AG09309 (cell line): ENCODE results near the gene RGS5.

Experiments used
- DNase-seq: peaks from one replicate; pipeline ENCODE4 v3.0.0-alpha.2; 2010; ENCODE audit warnings: low read depth
- H3K4me3 ChIP-seq: 2 replicates; pipeline ENCODE4 v1.5.1; 2011; ENCODE audit warnings: mild to moderate bottlenecking, low read depth, low read length, moderate library complexity; ENCODE audit not compliant: control insufficient read depth
- TF ChIP-seq, protein P1 (sequence below): IDR thresholded peaks from 2 replicates; pipeline ENCODE4 v1.5.1; 2011; ENCODE audit warnings: mild to moderate bottlenecking, low read depth, low read length, inconsistent platforms; ENCODE audit not compliant: insufficient read depth, control insufficient read depth; ENCODE audit errors: missing control alignments

RGS5 gene

GRCh38 chr1:163187849-163188248, 14.9 kb downstream of the RGS5 start:
- no peak for DNase-seq
- no peak overlapping the region for H3K4me3 ChIP-seq
- TF ChIP-seq, protein P1, sequence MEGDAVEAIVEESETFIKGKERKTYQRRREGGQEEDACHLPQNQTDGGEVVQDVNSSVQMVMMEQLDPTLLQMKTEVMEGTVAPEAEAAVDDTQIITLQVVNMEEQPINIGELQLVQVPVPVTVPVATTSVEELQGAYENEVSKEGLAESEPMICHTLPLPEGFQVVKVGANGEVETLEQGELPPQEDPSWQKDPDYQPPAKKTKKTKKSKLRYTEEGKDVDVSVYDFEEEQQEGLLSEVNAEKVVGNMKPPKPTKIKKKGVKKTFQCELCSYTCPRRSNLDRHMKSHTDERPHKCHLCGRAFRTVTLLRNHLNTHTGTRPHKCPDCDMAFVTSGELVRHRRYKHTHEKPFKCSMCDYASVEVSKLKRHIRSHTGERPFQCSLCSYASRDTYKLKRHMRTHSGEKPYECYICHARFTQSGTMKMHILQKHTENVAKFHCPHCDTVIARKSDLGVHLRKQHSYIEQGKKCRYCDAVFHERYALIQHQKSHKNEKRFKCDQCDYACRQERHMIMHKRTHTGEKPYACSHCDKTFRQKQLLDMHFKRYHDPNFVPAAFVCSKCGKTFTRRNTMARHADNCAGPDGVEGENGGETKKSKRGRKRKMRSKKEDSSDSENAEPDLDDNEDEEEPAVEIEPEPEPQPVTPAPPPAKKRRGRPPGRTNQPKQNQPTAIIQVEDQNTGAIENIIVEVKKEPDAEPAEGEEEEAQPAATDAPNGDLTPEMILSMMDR, result no peak

DNA sequence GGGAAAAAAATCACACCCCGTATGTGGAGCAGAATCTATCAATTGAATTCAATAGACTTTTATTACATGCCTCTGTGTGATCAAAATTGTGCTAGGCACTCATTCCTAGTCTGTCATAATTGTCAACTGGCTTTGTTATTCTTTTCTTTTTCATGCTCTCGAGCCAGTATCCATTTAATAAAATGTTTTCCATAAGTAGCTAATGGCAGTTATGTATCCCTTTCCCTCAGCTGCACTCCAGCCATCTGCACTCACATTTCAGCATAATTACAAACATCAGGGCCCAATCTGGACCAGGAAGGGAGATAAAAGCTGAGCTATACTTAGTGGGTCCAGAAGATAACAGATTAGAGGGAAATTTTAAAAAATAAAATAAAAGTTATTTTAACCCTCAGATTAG, 15.9 kb downstream of the RGS5 start:
- TF ChIP-seq, protein P1, result no peak
- H3K4me3 ChIP-seq, result no peak overlapping the region
- no peak for DNase-seq

- H3K4me3 ChIP-seq, result no peak overlapping the region
- TF ChIP-seq, protein P1, result no peak
- no peak for DNase-seq
These were observed 20.3 kb downstream of the RGS5 start for GRCh38 chr1:163182330-163182949.

DNA sequence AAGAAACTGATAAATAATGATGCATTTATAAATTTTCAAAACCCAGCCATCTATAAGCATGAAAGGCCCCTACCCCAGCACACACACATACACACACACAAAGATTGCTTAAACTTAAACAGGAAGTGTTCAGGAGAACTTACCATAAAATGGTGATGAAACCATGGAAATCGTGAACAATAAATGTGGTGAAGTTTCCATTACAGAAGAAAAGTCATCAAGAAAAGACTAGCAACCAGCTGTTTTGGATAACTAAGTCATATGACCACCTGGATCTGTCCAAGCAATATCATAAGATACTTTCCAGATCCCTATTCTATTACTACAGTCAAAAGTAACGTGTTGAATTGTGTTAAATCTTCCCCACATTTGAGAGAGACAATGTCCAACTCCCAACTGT, 24.1 kb downstream of the RGS5 start:
- no peak for DNase-seq
- TF ChIP-seq, protein P1, result no peak
- no peak overlapping the region for H3K4me3 ChIP-seq

DNA sequence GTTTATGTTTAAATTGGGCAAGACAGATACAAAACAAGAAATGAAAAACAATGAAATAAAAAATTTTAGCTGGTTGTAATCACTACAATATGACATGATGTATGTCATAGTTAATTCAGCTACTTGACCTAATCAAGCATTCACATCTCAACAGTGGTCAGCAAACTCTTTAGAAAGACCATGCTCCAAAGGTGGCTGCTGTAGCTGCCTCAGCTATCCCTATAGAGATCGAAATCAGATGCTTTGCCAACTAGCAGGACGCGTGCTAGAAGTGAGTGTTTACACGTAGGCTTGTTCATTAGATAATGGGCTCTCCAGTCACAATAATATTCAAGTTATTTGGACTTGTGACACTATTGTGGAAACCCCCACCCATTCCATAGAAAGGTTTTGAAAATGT, 25.9 kb downstream of the RGS5 start:
- no peak overlapping the region for H3K4me3 ChIP-seq
- no peak for DNase-seq
- TF ChIP-seq, protein P1, result no peak

DNA sequence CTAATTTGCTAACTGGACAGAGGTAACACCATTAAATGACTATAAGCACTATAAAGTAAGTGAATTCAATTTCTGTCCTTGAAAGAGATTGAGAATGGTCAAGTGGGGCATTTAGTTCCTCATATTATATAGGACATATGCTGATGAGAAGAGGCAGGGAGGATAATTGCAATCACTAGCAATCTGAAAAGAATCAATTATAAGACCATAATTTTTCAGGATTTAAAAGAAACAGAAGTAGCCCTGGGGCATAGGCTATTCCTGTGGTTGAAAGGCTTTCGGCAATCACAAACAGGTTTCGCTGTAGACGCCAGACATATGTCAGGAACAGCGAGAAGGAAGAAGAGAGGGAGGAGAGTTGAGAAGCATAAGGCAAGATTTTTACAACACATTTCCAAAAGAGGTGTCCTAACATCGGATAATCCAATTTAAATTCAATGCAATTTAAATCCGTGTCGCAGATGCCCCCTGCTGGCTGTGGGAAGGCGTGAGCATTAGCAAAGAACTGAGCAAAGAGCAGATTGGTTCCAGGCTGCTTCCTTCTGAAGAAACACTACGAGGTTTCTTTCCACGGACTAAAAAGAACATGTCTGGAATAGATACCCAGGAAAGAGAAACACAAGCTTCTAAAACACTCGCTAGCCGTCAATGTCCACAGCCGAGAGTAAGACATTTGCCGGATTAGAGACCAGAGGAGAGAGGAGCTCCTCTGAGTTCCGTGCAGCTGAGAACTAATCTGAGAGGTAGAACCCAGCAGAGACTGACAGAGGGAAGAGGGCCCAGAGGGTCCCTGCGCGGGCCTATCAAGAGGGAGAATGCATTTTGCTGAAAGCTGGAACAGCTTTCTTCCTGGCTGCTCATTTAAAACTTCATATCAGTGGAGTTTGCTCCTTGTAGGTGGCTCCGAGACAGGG, 27.9 kb downstream of the RGS5 start:
- TF ChIP-seq, protein P1, result peak; percentile 84
- H3K4me3 ChIP-seq, result no peak overlapping the region
- DNase-seq, result peak; percentile 24

DNA sequence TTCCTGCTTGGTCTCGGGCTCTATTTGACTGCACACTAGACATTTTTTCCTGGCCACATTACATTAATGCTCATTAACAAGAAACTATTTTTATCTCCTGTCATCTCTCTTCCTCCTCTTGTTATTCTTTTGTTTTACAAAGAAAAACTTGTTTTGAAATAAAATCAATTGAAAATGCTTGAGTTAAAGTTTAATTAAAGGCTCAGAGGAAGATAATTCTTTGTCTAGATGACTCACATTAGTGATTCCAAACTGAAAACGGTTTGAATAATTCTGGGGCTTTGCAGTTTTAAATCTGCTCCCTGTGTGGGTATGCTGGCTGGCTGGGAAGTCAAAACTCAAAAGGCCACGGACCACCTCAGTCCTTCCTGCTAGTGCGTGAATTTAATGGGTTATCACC, 29.6 kb downstream of the RGS5 start:
- no peak for DNase-seq
- no peak overlapping the region for H3K4me3 ChIP-seq
- TF ChIP-seq, protein P1, result no peak
